ENCODE measurements around the gene CCDC102A.

DNA sequence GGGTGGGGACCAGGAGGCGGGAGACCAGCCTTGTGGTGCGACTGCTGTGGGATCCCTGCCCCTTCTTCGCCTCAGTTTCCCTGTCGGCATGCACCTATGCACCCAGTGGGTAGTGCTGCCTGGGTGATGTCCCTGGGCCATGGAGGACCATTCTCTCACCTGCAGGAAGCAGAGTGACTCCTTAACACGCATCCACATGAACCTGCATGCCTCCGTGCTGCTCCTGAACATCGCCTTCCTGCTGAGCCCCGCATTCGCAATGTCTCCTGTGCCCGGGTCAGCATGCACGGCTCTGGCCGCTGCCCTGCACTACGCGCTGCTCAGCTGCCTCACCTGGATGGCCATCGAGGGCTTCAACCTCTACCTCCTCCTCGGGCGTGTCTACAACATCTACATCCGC lies 31.3 kb upstream of the CCDC102A start:
- TF ChIP-seq FOXP1 (CRISPR knock-in tag; IDR thresholded peaks at IDR 0.05) (no peak), EZH2 (IDR thresholded peaks at IDR 0.05; ENCODE audit: borderline replicate concordance, low read depth, low read length) (no peak), PYGO2 (tag; IDR thresholded peaks at IDR 0.05) (no peak), POLR2A (conservative IDR thresholded peaks at IDR 0.05) (no peak), ZNF77 (CRISPR knock-in tag; IDR thresholded peaks at IDR 0.05) (no peak)
- TF ChIP-seq, protein P1, sequence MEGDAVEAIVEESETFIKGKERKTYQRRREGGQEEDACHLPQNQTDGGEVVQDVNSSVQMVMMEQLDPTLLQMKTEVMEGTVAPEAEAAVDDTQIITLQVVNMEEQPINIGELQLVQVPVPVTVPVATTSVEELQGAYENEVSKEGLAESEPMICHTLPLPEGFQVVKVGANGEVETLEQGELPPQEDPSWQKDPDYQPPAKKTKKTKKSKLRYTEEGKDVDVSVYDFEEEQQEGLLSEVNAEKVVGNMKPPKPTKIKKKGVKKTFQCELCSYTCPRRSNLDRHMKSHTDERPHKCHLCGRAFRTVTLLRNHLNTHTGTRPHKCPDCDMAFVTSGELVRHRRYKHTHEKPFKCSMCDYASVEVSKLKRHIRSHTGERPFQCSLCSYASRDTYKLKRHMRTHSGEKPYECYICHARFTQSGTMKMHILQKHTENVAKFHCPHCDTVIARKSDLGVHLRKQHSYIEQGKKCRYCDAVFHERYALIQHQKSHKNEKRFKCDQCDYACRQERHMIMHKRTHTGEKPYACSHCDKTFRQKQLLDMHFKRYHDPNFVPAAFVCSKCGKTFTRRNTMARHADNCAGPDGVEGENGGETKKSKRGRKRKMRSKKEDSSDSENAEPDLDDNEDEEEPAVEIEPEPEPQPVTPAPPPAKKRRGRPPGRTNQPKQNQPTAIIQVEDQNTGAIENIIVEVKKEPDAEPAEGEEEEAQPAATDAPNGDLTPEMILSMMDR (IDR thresholded peaks at IDR 0.05 in 2 of 3, conservative IDR thresholded peaks at IDR 0.05 in 1 of 3; ENCODE audit: insufficient read depth in 2 of 3, low read depth in 1 of 3, low read length in 3 of 3) = no peak

Data from K562 (cell line).